GM23338 (cell line): ENCODE results near the gene SLC39A5. TPM values are rescaled to one million over a fixed set of nuclear protein-coding genes. Genes with fewer than 3 reads are reported as not detected.

Experiments
- ATAC-seq: fragments of 200-7000 bp; cut with Tn5 transposase; 3 replicates; pipeline ENCODE4 v1.9.1; 2020
- DNase-seq: peaks from one replicate; pipeline ENCODE4 v3.0.0-alpha.2; 2015; ENCODE audit warnings: low spot score
- H2AFZ ChIP-seq: fragments of 200-600 bp; sonication (generic); 2 replicates; pipeline ENCODE4 v1.8.0; 2016; ENCODE audit warnings: antibody characterized with exemption, mild to moderate bottlenecking, moderate library complexity
- H3F3A ChIP-seq: fragments of 200-600 bp; sonication (generic); replicated peaks from 2 replicates; pipeline ENCODE4 v1.8.0; 2017; ENCODE audit warnings: antibody characterized with exemption, mixed run types, low read depth
- H3K27ac ChIP-seq: fragments of 200-600 bp; sonication (generic); 2 replicates; pipeline ENCODE4 v1.6.1; 2016; ENCODE audit warnings: low read depth
- H3K27me3 ChIP-seq: fragments of 200-600 bp; sonication (generic); 2 replicates; pipeline ENCODE4 v1.8.0; 2016; ENCODE audit warnings: mild to moderate bottlenecking, mixed run types, moderate library complexity; ENCODE audit not compliant: insufficient read depth
- H3K36me3 ChIP-seq: fragments of 200-600 bp; sonication (generic); 2 replicates; pipeline ENCODE4 v1.8.0; 2016; ENCODE audit warnings: mild to moderate bottlenecking; ENCODE audit not compliant: insufficient read depth
- H3K4me1 ChIP-seq: fragments of 200-600 bp; sonication (generic); 2 replicates; pipeline ENCODE4 v1.8.0; 2016; ENCODE audit warnings: mild to moderate bottlenecking, moderate library complexity; ENCODE audit not compliant: insufficient read depth
- H3K4me2 ChIP-seq: fragments of 200-600 bp; sonication (generic); 2 replicates; pipeline ENCODE4 v1.7.1; 2017; ENCODE audit warnings: mixed run types
- H3K4me3 ChIP-seq: fragments of 200-600 bp; sonication (generic); 2 replicates; pipeline ENCODE4 v1.6.1; 2016; ENCODE audit warnings: mixed run types
- H3K79me2 ChIP-seq: fragments of 200-600 bp; sonication (generic); replicated peaks from 2 replicates; pipeline ENCODE4 v1.8.0; 2017; ENCODE audit warnings: mild to moderate bottlenecking; ENCODE audit not compliant: insufficient read depth
- H3K9me2 ChIP-seq: fragments of 200-600 bp; sonication (generic); 2 replicates; pipeline ENCODE4 v1.8.0; 2017; ENCODE audit not compliant: insufficient read depth
- H4K20me1 ChIP-seq: fragments of 200-600 bp; sonication (generic); replicated peaks from 2 replicates; pipeline ENCODE4 v1.8.0; 2017; ENCODE audit warnings: mild to moderate bottlenecking; ENCODE audit not compliant: insufficient read depth
- H3K27ac Mint-ChIP-seq: 2 replicates; pipeline ENCODE4 v1.8.0; 2020; ENCODE audit warnings: inconsistent platforms, mild to moderate bottlenecking, moderate library complexity, mixed read lengths
- H3K27me3 Mint-ChIP-seq: 3 replicates; pipeline ENCODE4 v1.8.0; 2022; ENCODE audit warnings: low read depth, mild to moderate bottlenecking, moderate library complexity, mixed read lengths, inconsistent platforms; ENCODE audit not compliant: insufficient read depth, poor library complexity
- H3K36me3 Mint-ChIP-seq: 3 replicates; pipeline ENCODE4 v1.8.0; 2021; ENCODE audit warnings: low read depth, mild to moderate bottlenecking, inconsistent platforms, moderate library complexity, mixed read lengths
- H3K4me1 Mint-ChIP-seq: 3 replicates; pipeline ENCODE4 v1.8.0; 2020; ENCODE audit warnings: mild to moderate bottlenecking, inconsistent platforms, mixed read lengths
- H3K4me3 Mint-ChIP-seq: 3 replicates; pipeline ENCODE4 v1.8.0; 2021; ENCODE audit warnings: moderate library complexity, mild to moderate bottlenecking, inconsistent platforms, mixed read lengths
- H3K9me3 Mint-ChIP-seq: 3 replicates; pipeline ENCODE4 v1.8.0; 2020; ENCODE audit warnings: moderate library complexity, mild to moderate bottlenecking, inconsistent platforms, mixed read lengths
- CTCF ChIP-seq, 2 experiments: fragments of 200-600 bp in 1 of 2; sonication (generic) in 1 of 2; conservative IDR thresholded peaks; 2 replicates each; pipeline versions ENCODE4 v1.5.1 to v1.6.1; 2016 to 2017; ENCODE audit warnings: antibody characterized with exemption in 2 of 2, low read depth in 2 of 2, mild to moderate bottlenecking in 2 of 2, moderate library complexity in 1 of 2
- ETS1 ChIP-seq: IDR thresholded peaks from 2 replicates; pipeline ENCODE4 v1.6.1; 2016; ENCODE audit warnings: antibody characterized with exemption
- EZH2 ChIP-seq: fragments of 200-600 bp; sonication (generic); IDR thresholded peaks from one replicate; pipeline ENCODE4 v1.8.0; 2017; ENCODE audit warnings: antibody characterized with exemption, mild to moderate bottlenecking, low read depth; ENCODE audit not compliant: unreplicated experiment
- NANOG ChIP-seq: IDR thresholded peaks from 2 replicates; pipeline ENCODE4 v1.6.1; 2016; ENCODE audit warnings: antibody characterized with exemption, borderline replicate concordance
- REST ChIP-seq: IDR thresholded peaks from one replicate; pipeline ENCODE4 v1.6.1; 2018; ENCODE audit warnings: antibody characterized with exemption; ENCODE audit not compliant: unreplicated experiment
- polyA plus RNA-seq: library from polyadenylated mRNA; unstranded; fragments of >200 nt; fragmentation: Nextera tagmentation; extraction: Ambion mirVana; gene quantifications from 2 replicates; pipeline ENCODE4 v1.2.1, GENCODE V29; 2016
- total RNA-seq: library from RNA; depleted of rRNA; stranded (reverse); fragments of >200 nt; shearing (Covaris generic); gene quantifications from 2 replicates; pipeline ENCODE4 v1.2.3, GENCODE V29; 2014
- TF ChIP-seq, protein P1 (sequence below): fragments of 250-450 bp; sonication (Bioruptor Pico); IDR thresholded peaks from 2 replicates; pipeline ENCODE4 v1.5.0; 2020; ENCODE audit warnings: mild to moderate bottlenecking, moderate library complexity

The SLC39A5 gene
- total and polyA plus RNA-seq, 2 experiments from 2014 or later, result 0.29 to 0.59 TPM

DNA sequence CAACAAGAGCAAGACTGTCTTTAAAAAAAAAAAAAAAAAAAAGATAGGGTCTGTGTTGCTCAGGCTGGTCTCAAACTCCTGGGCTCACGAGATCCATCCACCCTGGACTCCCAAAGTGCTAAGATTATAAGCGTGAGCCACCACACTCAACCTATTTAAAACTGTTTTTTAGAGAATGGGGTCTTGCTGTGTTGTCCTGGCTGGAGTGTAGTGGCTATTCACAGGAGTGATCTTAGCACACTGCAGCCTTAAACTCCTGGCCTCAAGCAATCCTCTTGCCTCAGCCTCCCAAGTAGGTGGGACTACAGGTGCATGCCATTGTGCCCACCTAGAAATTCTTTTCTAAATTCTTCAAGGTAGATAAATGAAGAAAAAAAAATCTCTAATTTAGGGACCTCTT, 44.4 kb downstream of the SLC39A5 start:
- TF ChIP-seq CTCF (conservative IDR thresholded peaks at IDR 0.05; ENCODE audit: low read depth in 2 of 2), result no peak
- TF ChIP-seq EZH2, result no peak
- no peak for ATAC-seq
- no peak overlapping the region for H2AFZ ChIP-seq
- Mint-ChIP-seq H3K27ac (no peak overlapping the region), H3K27me3 (no peaks in the 10 kb centered on the region), H3K36me3 (peaks cover 82% of the 10 kb centered on the region), H3K4me1 (no peaks in the 10 kb centered on the region), H3K4me3 (no peak overlapping the region), H3K9me3 (no peaks in the 10 kb centered on the region)
- H4K20me1 ChIP-seq, result peaks cover 2% of the 10 kb centered on the region; the same call in 1 of the 2 replicates
- H3K4me2 ChIP-seq, result no peak overlapping the region
- H3K36me3 ChIP-seq, result peaks cover 47% of the 10 kb centered on the region
- H3K9me2 ChIP-seq, result no peaks in the 10 kb centered on the region
- H3K27ac ChIP-seq, result no peak overlapping the region
- DNase-seq, result no peak
- no peak overlapping the region for H3K4me3 ChIP-seq
- no peaks in the 10 kb centered on the region for H3K27me3 ChIP-seq
- H3F3A ChIP-seq, result peaks cover 31% of the 10 kb centered on the region
- no peaks in the 10 kb centered on the region for H3K4me1 ChIP-seq
- H3K79me2 ChIP-seq, result no peaks in the 10 kb centered on the region

DNA sequence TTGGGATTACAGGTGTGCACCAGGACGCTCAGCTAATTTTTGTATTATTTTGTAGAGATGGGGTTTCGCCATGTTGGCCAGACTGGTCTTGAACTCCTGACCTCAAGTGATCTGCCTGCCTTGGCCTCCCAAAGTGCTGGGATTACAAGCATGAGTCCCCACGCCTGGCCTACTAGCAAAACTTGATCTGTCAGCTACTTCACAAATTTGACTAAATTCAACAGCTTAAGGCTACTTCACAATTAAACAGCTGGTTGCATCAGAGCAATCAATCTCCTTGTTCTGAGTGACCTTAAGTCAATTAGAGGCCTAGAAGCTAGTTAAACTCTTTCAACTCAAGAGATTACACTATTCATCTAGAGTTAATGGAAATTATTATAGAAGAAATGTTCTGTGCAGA, 49.1 kb downstream of the SLC39A5 start:
- Histone ChIP-seq H3K9me2 (no peaks in the 10 kb centered on the region), H3K4me1 (no peaks in the 10 kb centered on the region), H4K20me1 (peaks cover 10% of the 10 kb centered on the region), H3K4me3 (no peak overlapping the region), H3F3A (peaks cover 15% of the 10 kb centered on the region), H3K79me2 (no peaks in the 10 kb centered on the region), H3K4me2 (no peak overlapping the region), H3K36me3 (peaks cover 67% of the 10 kb centered on the region), H3K27ac (no peak overlapping the region; the same call in 1 of the 2 replicates), H3K27me3 (no peaks in the 10 kb centered on the region), H2AFZ (no peak overlapping the region)
- peaks cover 4% of the 10 kb centered on the region for H3K27me3 Mint-ChIP-seq
- peaks cover 87% of the 10 kb centered on the region for H3K36me3 Mint-ChIP-seq
- no peak overlapping the region for H3K27ac Mint-ChIP-seq
- H3K4me3 Mint-ChIP-seq, result no peak overlapping the region
- H3K9me3 Mint-ChIP-seq, result no peaks in the 10 kb centered on the region
- no peak for DNase-seq
- ATAC-seq, result no peak
- no peaks in the 10 kb centered on the region for H3K4me1 Mint-ChIP-seq
- TF ChIP-seq, protein P1, sequence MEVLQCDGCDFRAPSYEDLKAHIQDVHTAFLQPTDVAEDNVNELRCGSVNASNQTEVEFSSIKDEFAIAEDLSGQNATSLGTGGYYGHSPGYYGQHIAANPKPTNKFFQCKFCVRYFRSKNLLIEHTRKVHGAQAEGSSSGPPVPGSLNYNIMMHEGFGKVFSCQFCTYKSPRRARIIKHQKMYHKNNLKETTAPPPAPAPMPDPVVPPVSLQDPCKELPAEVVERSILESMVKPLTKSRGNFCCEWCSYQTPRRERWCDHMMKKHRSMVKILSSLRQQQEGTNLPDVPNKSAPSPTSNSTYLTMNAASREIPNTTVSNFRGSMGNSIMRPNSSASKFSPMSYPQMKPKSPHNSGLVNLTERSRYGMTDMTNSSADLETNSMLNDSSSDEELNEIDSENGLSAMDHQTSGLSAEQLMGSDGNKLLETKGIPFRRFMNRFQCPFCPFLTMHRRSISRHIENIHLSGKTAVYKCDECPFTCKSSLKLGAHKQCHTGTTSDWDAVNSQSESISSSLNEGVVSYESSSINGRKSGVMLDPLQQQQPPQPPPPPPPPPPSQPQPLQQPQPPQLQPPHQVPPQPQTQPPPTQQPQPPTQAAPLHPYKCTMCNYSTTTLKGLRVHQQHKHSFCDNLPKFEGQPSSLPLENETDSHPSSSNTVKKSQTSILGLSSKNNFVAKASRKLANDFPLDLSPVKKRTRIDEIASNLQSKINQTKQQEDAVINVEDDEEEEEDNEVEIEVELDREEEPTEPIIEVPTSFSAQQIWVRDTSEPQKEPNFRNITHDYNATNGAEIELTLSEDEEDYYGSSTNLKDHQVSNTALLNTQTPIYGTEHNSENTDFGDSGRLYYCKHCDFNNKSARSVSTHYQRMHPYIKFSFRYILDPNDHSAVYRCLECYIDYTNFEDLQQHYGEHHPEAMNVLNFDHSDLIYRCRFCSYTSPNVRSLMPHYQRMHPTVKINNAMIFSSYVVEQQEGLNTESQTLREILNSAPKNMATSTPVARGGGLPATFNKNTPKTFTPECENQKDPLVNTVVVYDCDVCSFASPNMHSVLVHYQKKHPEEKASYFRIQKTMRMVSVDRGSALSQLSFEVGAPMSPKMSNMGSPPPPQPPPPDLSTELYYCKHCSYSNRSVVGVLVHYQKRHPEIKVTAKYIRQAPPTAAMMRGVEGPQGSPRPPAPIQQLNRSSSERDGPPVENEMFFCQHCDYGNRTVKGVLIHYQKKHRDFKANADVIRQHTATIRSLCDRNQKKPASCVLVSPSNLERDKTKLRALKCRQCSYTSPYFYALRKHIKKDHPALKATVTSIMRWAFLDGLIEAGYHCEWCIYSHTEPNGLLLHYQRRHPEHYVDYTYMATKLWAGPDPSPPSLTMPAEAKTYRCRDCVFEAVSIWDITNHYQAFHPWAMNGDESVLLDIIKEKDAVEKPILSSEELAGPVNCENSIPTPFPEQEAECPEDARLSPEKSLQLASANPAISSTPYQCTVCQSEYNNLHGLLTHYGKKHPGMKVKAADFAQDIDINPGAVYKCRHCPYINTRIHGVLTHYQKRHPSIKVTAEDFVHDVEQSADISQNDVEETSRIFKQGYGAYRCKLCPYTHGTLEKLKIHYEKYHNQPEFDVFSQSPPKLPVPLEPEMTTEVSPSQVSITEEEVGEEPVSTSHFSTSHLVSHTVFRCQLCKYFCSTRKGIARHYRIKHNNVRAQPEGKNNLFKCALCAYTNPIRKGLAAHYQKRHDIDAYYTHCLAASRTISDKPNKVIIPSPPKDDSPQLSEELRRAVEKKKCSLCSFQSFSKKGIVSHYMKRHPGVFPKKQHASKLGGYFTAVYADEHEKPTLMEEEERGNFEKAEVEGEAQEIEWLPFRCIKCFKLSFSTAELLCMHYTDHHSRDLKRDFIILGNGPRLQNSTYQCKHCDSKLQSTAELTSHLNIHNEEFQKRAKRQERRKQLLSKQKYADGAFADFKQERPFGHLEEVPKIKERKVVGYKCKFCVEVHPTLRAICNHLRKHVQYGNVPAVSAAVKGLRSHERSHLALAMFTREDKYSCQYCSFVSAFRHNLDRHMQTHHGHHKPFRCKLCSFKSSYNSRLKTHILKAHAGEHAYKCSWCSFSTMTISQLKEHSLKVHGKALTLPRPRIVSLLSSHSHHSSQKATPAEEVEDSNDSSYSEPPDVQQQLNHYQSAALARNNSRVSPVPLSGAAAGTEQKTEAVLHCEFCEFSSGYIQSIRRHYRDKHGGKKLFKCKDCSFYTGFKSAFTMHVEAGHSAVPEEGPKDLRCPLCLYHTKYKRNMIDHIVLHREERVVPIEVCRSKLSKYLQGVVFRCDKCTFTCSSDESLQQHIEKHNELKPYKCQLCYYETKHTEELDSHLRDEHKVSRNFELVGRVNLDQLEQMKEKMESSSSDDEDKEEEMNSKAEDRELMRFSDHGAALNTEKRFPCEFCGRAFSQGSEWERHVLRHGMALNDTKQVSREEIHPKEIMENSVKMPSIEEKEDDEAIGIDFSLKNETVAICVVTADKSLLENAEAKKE (CRISPR knock-in tag), result no peak
- no peak for TF ChIP-seq REST
- TF ChIP-seq EZH2, result no peak
- no peak for TF ChIP-seq ETS1
- no peak for TF ChIP-seq NANOG
- TF ChIP-seq CTCF (conservative IDR thresholded peaks at IDR 0.05; ENCODE audit: low read depth in 2 of 2), result no peak
